Daoy (cell line): ENCODE measurements around the gene NHLH1. TPM values are rescaled to one million over a fixed set of nuclear protein-coding genes. Genes with fewer than 3 reads are reported as not detected.

Source experiments
- DNase-seq: peaks from one replicate; pipeline ENCODE4 v3.0.0-alpha.2; 2015; ENCODE audit warnings: low read depth
- total RNA-seq: library from RNA; depleted of rRNA; stranded (reverse); fragments of >200 nt; shearing (Covaris generic); gene quantifications from 2 replicates; pipeline ENCODE4 v1.2.3, GENCODE V29; 2014

The NHLH1 gene
- total RNA-seq, 1 experiment from 2014 or later, result not detected

DNA sequence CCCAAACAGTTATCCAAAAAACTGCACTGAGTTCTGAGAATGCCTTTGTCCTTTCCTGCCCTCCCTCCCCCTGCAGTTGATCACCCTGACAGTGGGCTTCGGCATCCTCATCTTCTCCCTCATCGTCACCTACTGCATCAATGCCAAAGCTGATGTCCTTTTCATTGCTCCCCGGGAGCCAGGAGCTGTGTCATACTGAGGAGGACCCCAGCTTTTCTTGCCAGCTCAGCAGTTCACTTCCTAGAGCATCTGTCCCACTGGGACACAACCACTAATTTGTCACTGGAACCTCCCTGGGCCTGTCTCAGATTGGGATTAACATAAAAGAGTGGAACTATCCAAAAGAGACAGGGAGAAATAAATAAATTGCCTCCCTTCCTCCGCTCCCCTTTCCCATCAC lies 8.8 kb upstream of the NHLH1 start:
- no peak for DNase-seq

- DNase-seq, result no peak
These were observed 7.2 kb upstream of the NHLH1 start for GRCh38 chr1:160359559-160360226.

DNA sequence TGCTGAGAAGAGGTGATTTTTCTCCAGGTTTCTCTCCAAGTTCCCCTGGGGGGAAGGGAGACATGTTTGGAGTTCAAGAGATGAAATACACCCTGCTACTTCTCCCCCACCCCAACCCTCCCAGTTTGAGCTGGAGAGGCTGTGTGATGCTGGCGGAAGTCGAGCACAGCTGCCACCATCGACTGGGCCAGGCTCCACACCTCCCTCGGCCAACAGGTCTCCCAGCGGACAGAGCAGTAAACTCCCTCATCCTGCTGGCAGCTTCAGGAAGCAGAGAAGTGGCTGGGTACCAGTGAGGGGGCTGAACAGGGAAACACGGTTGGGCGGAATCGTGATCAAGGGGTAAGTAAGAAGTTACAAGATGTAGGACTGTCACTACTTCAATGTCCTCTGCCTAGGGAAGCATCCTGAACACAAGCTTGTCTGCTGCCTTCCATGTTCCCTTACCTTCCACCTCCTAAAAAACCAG lies 6.6 kb upstream of the NHLH1 start:
- no peak for DNase-seq

GRCh38 chr1:160361199-160361598 lies 5.7 kb upstream of the NHLH1 start:
- DNase-seq, result no peak

DNA sequence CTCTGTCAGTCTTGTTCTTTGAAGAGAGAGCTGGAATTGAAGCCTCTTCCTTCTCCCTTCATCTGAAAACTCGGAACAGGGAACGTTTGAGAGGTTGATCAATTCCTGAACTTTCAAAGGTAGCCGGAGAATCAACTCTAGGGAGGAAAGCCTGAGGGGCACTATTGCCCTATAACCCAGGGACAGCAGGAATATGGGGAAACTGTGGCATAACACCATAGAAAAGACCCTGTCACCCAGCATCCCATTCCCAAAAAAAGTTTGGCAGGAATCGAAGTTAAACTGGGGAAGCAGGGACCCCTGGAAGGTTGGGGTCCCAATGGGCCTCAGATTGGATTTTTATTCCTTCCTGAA lies 5.1 kb upstream of the NHLH1 start:
- DNase-seq, result no peak

GRCh38 chr1:160362168-160362957 lies 4.5 kb upstream of the NHLH1 start:
- no peak for DNase-seq

DNA sequence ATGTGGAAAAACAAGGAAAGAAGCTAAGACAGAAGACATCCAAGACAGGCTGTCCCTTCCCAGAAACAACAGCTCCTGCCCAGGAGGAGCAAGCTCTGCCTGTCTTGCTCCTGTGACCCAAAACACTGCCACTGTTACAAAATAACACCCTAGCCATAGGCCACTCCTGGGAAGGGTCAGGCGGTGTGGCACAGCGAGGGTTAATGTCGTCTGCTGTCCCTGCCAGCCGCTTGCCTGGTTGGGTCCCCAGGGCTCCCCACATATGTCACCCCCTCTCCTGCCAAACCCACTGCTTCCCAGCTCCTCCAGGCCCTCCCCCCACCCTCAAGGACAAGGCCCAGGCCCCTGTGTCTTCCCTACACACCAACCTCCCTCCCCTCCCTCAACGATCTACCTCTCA lies 3.9 kb upstream of the NHLH1 start:
- no peak for DNase-seq

- no peak for DNase-seq
These were observed 2.7 kb upstream of the NHLH1 start for GRCh38 chr1:160363951-160364735.

GRCh38 chr1:160365325-160365724 lies 1.5 kb upstream of the NHLH1 start:
- DNase-seq, result no peak

DNA sequence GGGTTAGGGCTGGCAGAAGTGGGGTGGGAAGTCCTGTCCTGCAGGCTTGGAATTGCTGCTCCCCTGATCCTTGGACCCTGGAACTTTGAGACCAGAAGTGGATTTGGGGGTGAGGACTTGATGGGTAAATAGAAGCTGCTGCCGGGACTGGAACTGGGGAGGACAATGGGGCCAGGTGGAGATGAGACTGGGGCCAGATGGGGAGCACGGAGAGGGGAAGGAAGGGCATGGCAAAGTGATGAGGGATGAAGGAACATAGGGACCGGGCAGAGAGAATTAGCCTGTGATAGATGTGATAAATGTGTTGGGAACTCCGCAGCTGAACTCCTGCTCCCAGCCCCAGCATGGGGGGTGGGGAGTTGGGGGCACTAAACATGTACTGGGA lies 637 bp downstream of the NHLH1 start:
- DNase-seq, result no peak

DNA sequence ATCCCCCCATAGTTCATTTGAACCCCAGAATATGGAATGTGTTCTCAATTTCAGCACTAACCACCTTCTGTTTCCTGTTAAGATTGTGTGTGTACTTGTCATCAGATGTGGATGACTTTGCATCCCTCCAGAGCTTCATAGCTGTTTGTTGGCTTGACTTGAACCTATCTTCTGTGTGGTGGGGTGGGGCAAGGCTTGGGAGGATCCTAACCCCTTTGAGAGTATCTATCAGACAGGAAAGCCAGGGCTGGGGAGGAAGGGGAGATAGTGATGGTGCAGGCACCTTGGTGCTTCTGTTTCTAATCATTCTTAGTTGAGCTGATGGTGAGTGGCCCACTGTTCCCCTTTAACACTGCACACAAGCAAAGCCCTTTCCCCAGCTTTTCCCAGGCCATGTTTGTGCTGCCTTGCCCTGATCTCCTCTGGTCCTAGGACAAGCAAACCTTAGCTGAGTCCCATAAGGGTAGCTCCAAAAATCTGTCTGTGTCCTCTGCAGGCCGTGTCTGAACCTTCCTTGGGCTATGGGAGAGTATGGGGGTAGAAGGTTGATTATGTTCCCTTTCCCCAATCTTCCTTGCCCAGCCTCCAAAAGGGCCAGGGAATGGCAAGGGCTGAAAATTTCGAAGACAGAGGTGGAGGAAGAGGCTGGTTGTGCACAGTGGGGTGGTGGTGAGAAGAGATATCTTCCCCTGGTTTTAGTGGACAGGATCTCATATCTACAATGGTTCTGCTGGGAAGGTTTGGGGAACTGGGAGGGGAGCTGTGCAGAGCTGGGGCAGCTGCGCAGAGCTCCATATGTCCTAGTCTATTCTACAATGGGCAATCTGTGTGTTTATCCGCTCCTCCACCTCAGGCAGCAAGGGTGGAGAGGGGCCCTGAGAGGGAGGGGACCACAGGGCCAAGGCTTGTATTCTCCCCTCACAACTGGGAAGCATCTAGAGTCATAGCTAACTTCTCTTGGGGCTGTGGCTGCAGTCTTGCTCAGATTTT lies 1.4 kb downstream of the NHLH1 start:
- DNase-seq, result no peak

- no peak for DNase-seq
These were observed 2.2 kb downstream of the NHLH1 start for GRCh38 chr1:160369087-160369486.

GRCh38 chr1:160370561-160371345 lies 3.9 kb downstream of the NHLH1 start:
- DNase-seq, result no peak

GRCh38 chr1:160371346-160371631 lies 4.4 kb downstream of the NHLH1 start:
- no peak for DNase-seq

- DNase-seq, result no peak
These were observed 4.9 kb downstream of the NHLH1 start for GRCh38 chr1:160371756-160372155.

DNA sequence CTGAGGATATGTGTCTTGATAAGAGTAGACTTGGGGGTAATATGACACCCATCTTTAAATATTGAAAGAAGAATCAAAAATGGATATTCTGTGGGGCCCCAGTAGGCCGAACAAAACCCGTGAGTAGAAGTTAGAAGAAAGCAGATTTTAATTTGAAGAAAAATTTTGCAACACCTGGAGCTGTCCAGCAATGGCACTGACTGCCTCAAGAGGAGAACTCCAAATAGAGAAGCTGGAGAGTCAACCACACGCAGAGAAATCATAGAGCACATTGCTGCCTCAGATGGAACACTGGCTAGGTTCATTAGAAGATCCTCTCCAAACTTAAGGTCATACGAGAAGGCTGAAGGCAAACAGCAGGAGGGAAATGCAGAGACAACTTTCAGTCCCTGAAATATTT lies 6.8 kb downstream of the NHLH1 start:
- no peak for DNase-seq

DNA sequence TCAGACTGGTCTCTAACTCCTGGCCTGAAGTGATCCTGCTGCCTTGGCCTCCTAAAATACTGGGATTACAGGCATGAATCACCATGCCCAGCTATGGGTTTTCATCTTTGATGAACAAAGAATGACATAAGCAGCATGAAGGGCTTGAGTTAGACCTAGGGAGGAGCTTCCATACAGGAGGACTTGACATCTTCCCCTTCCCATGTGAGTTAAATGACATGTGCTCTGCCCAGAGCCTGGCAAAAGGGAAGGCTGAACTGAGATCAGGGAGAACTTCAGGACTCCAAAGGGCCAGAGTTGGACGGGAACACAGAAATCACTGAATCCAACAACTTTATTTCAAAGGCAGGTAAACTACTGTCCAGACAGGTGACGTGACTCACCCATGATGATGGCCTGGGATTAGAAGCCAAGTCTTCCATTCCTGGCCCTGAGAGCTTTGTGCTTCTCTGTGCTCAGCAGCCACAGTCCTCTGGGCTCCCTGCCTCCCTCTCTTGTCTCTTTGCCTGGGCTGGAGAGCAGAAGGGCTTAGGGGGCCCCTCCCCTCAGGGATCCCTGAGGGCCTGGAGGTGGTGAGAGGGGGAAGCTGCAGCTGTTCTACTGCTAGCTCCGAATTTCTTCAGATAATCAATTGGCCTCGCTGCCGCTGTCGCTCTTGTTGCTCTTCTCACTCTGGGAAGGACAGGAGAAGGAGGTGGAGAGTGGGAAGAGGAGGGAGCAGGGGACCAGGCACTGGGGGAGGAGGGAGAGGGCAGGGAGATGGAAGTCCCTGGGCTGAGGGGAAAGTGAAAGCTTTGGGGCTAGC lies 7.6 kb downstream of the NHLH1 start:
- DNase-seq, result no peak

GRCh38 chr1:160375788-160376524 lies 9.1 kb downstream of the NHLH1 start:
- DNase-seq, result peak; percentile 73

DNA sequence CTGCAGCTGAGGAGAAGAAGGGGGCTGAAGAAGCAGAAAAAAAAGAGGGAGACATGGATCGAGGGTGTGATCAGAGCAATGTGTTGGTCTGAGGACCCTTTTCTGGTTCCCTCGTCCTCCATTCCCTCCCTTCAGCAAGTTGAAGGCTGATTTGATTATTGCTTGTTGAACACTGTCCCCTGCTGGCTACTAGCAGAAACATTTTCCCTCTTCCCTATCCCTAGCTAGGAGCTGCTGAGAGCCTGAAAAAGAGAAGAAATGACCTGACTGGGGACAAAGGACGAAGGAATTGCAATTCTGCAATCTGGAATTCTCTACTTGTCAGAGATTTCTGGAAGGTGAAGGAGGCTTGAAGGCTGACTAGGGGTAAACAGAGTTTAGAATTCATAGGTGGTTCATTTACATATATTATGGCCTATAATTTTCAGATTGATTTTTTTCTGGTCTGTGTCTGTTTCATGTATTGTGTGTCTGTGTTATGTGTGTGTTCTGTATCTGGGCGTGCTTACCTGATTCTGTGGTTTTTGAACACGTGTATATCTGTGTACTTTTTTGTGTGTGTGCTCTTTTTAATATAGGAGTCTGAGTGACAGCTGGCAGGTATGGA lies 9.8 kb downstream of the NHLH1 start:
- DNase-seq, result peak; percentile 71
